Spleen (tissue), 7 donors: Measurements from ENCODE around the gene UBAP1.

Experiments used
- CTCF ChIP-seq, 11 experiments: fragments of 200-600 bp in 7 of 11; fragments of 450-650 bp in 4 of 11; sonication (generic) in 4 of 11; IDR thresholded peaks in 8 of 11; conservative IDR thresholded peaks in 3 of 11; 1 replicate in 7 of 11; 2 replicates in 4 of 11; pipeline versions ENCODE4 v1.4.0 to v1.8.0; 2016 to 2021; ENCODE audit warnings: antibody characterized with exemption in 11 of 11, inconsistent platforms in 4 of 11, mild to moderate bottlenecking in 1 of 11
- POLR2A ChIP-seq, 3 donors: fragments of 450-650 bp; IDR thresholded peaks; one replicate each; pipeline ENCODE4 v1.5.1; 2017; ENCODE audit warnings: antibody characterized with exemption in 3 of 3, mild to moderate bottlenecking in 1 of 3
- POLR2AphosphoS5 ChIP-seq, 3 donors: sonication (generic); formaldehyde crosslinking; IDR thresholded peaks; one replicate each; pipeline ENCODE4 v1.5.1; 2017; ENCODE audit warnings: antibody characterized with exemption in 3 of 3
- donor health status: DM: no; HTN: no; CAD: no; lungs with moderate emphysema.
- donor health status: DM: no; HTN: no; CAD: no.
- donor health status: DM: no; HTN: no; CAD: no.

GRCh38 chr9:34253460-34253837 lies 74.6 kb downstream of the UBAP1 start:
- TF ChIP-seq CTCF (IDR thresholded peaks at IDR 0.05 in 8 of 11, conservative IDR thresholded peaks at IDR 0.05 in 3 of 11) (no peak), POLR2AphosphoS5 (IDR thresholded peaks at IDR 0.05) (no peak), POLR2A (IDR thresholded peaks at IDR 0.05) (no peak)
